ENCODE results near the gene TAP1.

Gene TAP1

DNA sequence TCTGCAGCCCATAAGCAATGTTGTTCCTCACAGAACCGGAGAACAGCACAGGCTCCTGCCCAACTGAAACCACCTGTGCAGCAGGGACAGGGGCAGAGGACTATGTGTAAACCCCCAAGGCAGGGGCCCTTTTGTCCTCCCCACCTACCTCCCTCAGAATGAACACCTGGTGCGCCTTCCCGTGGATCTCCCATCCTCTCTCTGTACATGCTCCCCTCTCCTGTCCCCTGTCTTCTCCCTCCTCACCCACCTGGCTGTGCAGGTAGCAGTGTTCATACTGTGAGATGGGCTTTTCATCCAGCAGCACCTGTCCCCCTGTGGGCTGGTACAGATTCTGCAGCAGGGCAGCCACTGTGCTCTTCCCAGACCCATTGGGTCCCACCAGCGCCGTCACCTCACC lies 23.5 kb downstream of the TAP1 start:
- H3K36me3 ChIP-seq (ENCODE audit: control insufficient read depth in 1 of 2, insufficient read depth in 2 of 2, low read depth in 1 of 2, low read length in 2 of 2) = peaks cover 29 to 70% of the 10 kb centered on the region in 2 experiments
- H3K4ac ChIP-seq (ENCODE audit: low read depth in 1 of 2, low read length in 2 of 2) = no peak overlapping the region
- 92% methylated on average over 5 of the region's 5 CpGs for WGBS
- no peak overlapping the region for H3K4me2 ChIP-seq (ENCODE audit: low read length, poor library complexity, severe bottlenecking)
- no peak overlapping the region for H2BK15ac ChIP-seq (ENCODE audit: low read depth, poor library complexity, severe bottlenecking)
- no peak for DNase-seq
- no peak overlapping the region for H2BK12ac ChIP-seq (ENCODE audit: low read length in 2 of 2)
- no peaks in the 10 kb centered on the region for H3K9me3 ChIP-seq (ENCODE audit: control insufficient read depth, low read length)
- no peak overlapping the region for H4K91ac ChIP-seq (ENCODE audit: low read length)
- no peaks in the 10 kb centered on the region for H3K79me1 ChIP-seq (replicated peaks; ENCODE audit: low read length, poor library complexity, severe bottlenecking)
- no peak overlapping the region for H2BK5ac ChIP-seq (ENCODE audit: low read depth, low read length, poor library complexity, severe bottlenecking)
- H2AK5ac ChIP-seq (ENCODE audit: low read length, severe bottlenecking) = no peak overlapping the region
- no peak overlapping the region for H4K8ac ChIP-seq (ENCODE audit: low read length)
- no peak overlapping the region for H2BK120ac ChIP-seq (ENCODE audit: low read depth, low read length)
- H3K27me3 ChIP-seq (ENCODE audit: control insufficient read depth in 1 of 2, insufficient read depth in 1 of 2, low read length in 2 of 2) = no peaks in the 10 kb centered on the region
- H3K4me3 ChIP-seq (ENCODE audit: insufficient read depth in 1 of 2, low read depth in 1 of 2, low read length in 2 of 2) = no peak overlapping the region
- no peak overlapping the region for H3K9ac ChIP-seq (ENCODE audit: low read length)
- no peak overlapping the region for H3K23ac ChIP-seq (ENCODE audit: low read length in 2 of 2)
- H3K4me1 ChIP-seq (ENCODE audit: control insufficient read depth, insufficient read depth, low read depth, low read length) = no peaks in the 10 kb centered on the region
- H3K18ac ChIP-seq (ENCODE audit: low read depth in 1 of 2, low read length in 2 of 2) = no peak overlapping the region
- no peak overlapping the region for H3K14ac ChIP-seq (ENCODE audit: low read length in 2 of 2)
- no peak overlapping the region for H3K27ac ChIP-seq (ENCODE audit: low read length, poor library complexity, severe bottlenecking)
- H2AFZ ChIP-seq (ENCODE audit: low read depth, low read length) = no peak overlapping the region

DNA sequence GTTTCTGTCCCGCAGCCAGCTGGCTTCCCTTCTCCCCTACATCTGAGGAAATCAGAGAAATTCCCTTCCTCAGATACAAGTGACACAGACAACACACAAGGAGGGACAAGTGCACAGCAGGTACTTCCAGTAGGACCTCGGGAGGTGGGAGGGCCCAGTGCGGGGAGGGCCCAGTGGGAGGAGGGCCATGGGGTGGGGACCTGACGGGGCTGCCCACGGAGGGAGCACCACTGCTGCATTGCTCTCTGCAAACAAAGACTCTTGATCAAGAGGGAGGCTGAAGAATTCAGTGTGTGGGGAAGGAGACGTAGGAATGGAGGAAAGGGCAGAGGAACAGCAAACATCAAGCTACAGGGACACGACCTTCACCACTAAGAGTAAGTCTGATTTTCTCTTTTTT lies 24.0 kb downstream of the TAP1 start:
- DNase-seq = no peak
- Histone ChIP-seq H2AFZ (ENCODE audit: low read depth, low read length) (no peak overlapping the region), H3K27ac (ENCODE audit: low read length, poor library complexity, severe bottlenecking) (no peak overlapping the region)

DNA sequence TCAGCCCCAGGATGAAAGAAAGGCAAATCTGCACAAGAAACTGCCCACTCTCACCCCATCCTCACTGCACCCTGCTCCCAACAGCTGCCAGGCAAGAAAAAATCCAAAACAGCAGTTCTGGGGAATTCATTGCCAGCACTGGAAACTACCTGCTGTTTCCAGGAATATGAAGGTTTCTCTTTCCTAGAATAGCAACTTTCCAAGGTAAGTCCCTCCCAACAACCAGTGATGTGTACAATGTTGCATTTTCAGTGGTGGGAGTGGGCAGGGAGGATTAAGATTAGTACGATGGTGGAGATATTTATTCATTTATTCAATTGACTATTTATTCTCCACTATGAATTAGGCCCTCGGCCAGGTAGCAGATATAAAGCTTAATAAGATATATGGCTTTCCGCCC lies 26.5 kb downstream of the TAP1 start:
- WGBS = 96% methylated on average over 2 of the region's 3 CpGs
- H3K79me1 ChIP-seq (replicated peaks; ENCODE audit: low read length, poor library complexity, severe bottlenecking) = no peaks in the 10 kb centered on the region
- no peak overlapping the region for H3K23ac ChIP-seq (ENCODE audit: low read length in 2 of 2)
- no peak overlapping the region for H2BK5ac ChIP-seq (ENCODE audit: low read depth, low read length, poor library complexity, severe bottlenecking)
- H4K91ac ChIP-seq (ENCODE audit: low read length) = no peak overlapping the region
- H4K8ac ChIP-seq (ENCODE audit: low read length) = no peak overlapping the region
- no peak overlapping the region for H2AFZ ChIP-seq (ENCODE audit: low read depth, low read length)
- H3K27ac ChIP-seq (ENCODE audit: low read length, poor library complexity, severe bottlenecking) = no peak overlapping the region
- H3K4me2 ChIP-seq (ENCODE audit: low read length, poor library complexity, severe bottlenecking) = no peak overlapping the region
- no peak overlapping the region for H3K18ac ChIP-seq (ENCODE audit: low read depth in 1 of 2, low read length in 2 of 2)
- H3K27me3 ChIP-seq (ENCODE audit: control insufficient read depth in 1 of 2, insufficient read depth in 1 of 2, low read length in 2 of 2) = no peaks in the 10 kb centered on the region
- H3K36me3 ChIP-seq (ENCODE audit: control insufficient read depth in 1 of 2, insufficient read depth in 2 of 2, low read depth in 1 of 2, low read length in 2 of 2) = peaks cover 22 to 47% of the 10 kb centered on the region in 2 experiments
- H2BK15ac ChIP-seq (ENCODE audit: low read depth, poor library complexity, severe bottlenecking) = no peak overlapping the region
- DNase-seq = no peak
- no peak overlapping the region for H2AK5ac ChIP-seq (ENCODE audit: low read length, severe bottlenecking)
- no peak overlapping the region for H2BK12ac ChIP-seq (ENCODE audit: low read length in 2 of 2)
- H3K4me1 ChIP-seq (ENCODE audit: control insufficient read depth, insufficient read depth, low read depth, low read length) = no peaks in the 10 kb centered on the region
- H2BK120ac ChIP-seq (ENCODE audit: low read depth, low read length) = no peak overlapping the region
- no peak overlapping the region for H3K4me3 ChIP-seq (ENCODE audit: insufficient read depth in 1 of 2, low read depth in 1 of 2, low read length in 2 of 2)
- H3K9ac ChIP-seq (ENCODE audit: low read length) = no peak overlapping the region
- no peak overlapping the region for H3K14ac ChIP-seq (ENCODE audit: low read length in 2 of 2)
- H3K9me3 ChIP-seq (ENCODE audit: control insufficient read depth, low read length) = no peaks in the 10 kb centered on the region
- no peak overlapping the region for H3K4ac ChIP-seq (ENCODE audit: low read depth in 1 of 2, low read length in 2 of 2)

More for the DNA sequence above, 24.0 kb downstream of the TAP1 start:
- Histone ChIP-seq H3K36me3 (ENCODE audit: control insufficient read depth in 1 of 2, insufficient read depth in 2 of 2, low read depth in 1 of 2, low read length in 2 of 2) (peaks cover 29 to 65% of the 10 kb centered on the region in 2 experiments), H2BK120ac (ENCODE audit: low read depth, low read length) (no peak overlapping the region), H3K14ac (ENCODE audit: low read length in 2 of 2) (no peak overlapping the region), H2BK5ac (ENCODE audit: low read depth, low read length, poor library complexity, severe bottlenecking) (no peak overlapping the region), H3K18ac (ENCODE audit: low read depth in 1 of 2, low read length in 2 of 2) (no peak overlapping the region), H3K4me1 (ENCODE audit: control insufficient read depth, insufficient read depth, low read depth, low read length) (no peaks in the 10 kb centered on the region), H2AK5ac (ENCODE audit: low read length, severe bottlenecking) (no peak overlapping the region), H3K79me1 (replicated peaks; ENCODE audit: low read length, poor library complexity, severe bottlenecking) (no peaks in the 10 kb centered on the region), H3K9ac (ENCODE audit: low read length) (no peak overlapping the region), H4K91ac (ENCODE audit: low read length) (no peak overlapping the region), H3K9me3 (ENCODE audit: control insufficient read depth, low read length) (no peaks in the 10 kb centered on the region), H2BK12ac (ENCODE audit: low read length in 2 of 2) (no peak overlapping the region), H3K27me3 (ENCODE audit: control insufficient read depth in 1 of 2, insufficient read depth in 1 of 2, low read length in 2 of 2) (no peaks in the 10 kb centered on the region), H4K8ac (ENCODE audit: low read length) (no peak overlapping the region), H3K4ac (ENCODE audit: low read depth in 1 of 2, low read length in 2 of 2) (no peak overlapping the region), H3K4me2 (ENCODE audit: low read length, poor library complexity, severe bottlenecking) (no peak overlapping the region), H3K4me3 (ENCODE audit: insufficient read depth in 1 of 2, low read depth in 1 of 2, low read length in 2 of 2) (no peak overlapping the region), H2BK15ac (ENCODE audit: low read depth, poor library complexity, severe bottlenecking) (no peak overlapping the region), H3K23ac (ENCODE audit: low read length in 2 of 2) (no peak overlapping the region)
- WGBS = 72% methylated on average over 7 of the region's 7 CpGs

DNA sequence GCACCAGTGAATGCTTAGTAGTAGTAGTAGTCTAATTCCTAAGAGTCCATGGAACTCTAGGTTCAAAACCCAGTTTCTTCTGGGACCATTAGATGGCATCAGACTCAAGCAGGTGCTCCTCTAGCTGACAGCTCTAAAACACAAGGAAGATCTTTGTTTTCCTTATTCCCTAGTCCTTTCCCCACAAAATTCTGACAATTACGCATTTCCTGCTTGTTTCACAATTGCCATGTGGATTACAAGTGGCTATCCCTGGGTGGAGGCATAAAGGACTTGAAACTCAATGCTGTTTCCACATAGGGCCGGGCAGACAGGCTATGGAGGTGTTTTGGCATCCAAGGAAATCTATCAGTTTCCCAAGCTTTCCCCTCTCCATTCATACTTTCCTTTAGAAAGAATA lies 27.5 kb downstream of the TAP1 start:
- Histone ChIP-seq H2BK12ac (ENCODE audit: low read length in 2 of 2) (no peak overlapping the region), H2BK15ac (ENCODE audit: low read depth, poor library complexity, severe bottlenecking) (no peak overlapping the region), H2BK5ac (ENCODE audit: low read depth, low read length, poor library complexity, severe bottlenecking) (no peak overlapping the region), H2AFZ (ENCODE audit: low read depth, low read length) (no peak overlapping the region), H4K91ac (ENCODE audit: low read length) (no peak overlapping the region), H2BK120ac (ENCODE audit: low read depth, low read length) (no peak overlapping the region), H3K36me3 (ENCODE audit: control insufficient read depth in 1 of 2, insufficient read depth in 2 of 2, low read depth in 1 of 2, low read length in 2 of 2) (peaks cover 22 to 36% of the 10 kb centered on the region in 2 experiments), H3K4me1 (ENCODE audit: control insufficient read depth, insufficient read depth, low read depth, low read length) (no peaks in the 10 kb centered on the region), H3K4me3 (ENCODE audit: insufficient read depth in 1 of 2, low read depth in 1 of 2, low read length in 2 of 2) (no peak overlapping the region), H2AK5ac (ENCODE audit: low read length, severe bottlenecking) (no peak overlapping the region), H3K9ac (ENCODE audit: low read length) (peak overlapping the region; percentile 15), H3K79me1 (replicated peaks; ENCODE audit: low read length, poor library complexity, severe bottlenecking) (no peaks in the 10 kb centered on the region), H3K27ac (ENCODE audit: low read length, poor library complexity, severe bottlenecking) (no peak overlapping the region), H4K8ac (ENCODE audit: low read length) (no peak overlapping the region), H3K4me2 (ENCODE audit: low read length, poor library complexity, severe bottlenecking) (no peak overlapping the region), H3K27me3 (ENCODE audit: control insufficient read depth in 1 of 2, insufficient read depth in 1 of 2, low read length in 2 of 2) (no peaks in the 10 kb centered on the region), H3K14ac (ENCODE audit: low read length in 2 of 2) (no peak overlapping the region), H3K9me3 (ENCODE audit: control insufficient read depth, low read length) (no peaks in the 10 kb centered on the region), H3K23ac (ENCODE audit: low read length in 2 of 2) (no peak overlapping the region), H3K4ac (ENCODE audit: low read depth in 1 of 2, low read length in 2 of 2) (no peak overlapping the region), H3K18ac (ENCODE audit: low read depth in 1 of 2, low read length in 2 of 2) (no peak overlapping the region)
- DNase-seq = peak; percentile 70
- WGBS = 55% methylated on average over 1 of the region's 2 CpGs

Measured in mesenchymal stem cell (in vitro differentiated cells and primary cell).